Effector memory CD8-positive, alpha-beta T cell (primary cell): Measurements from ENCODE around the gene IL17REL.

Experiments
- ATAC-seq: fragments of 150-1000 bp; cut with Tn5 transposase; replicated peaks from 2 replicates; pipeline ENCODE4 v1.10.0; 2021; ENCODE audit warnings: mild to moderate bottlenecking, moderate library complexity
- DNase-seq, 3 experiments: peaks; one replicate each; pipeline ENCODE4 v3.0.0; 2021
- H3K27ac Mint-ChIP-seq, 2 donors: one replicate each; pipeline ENCODE4 v1.8.0; 2022; ENCODE audit warnings: mild to moderate bottlenecking in 2 of 2, mixed read lengths in 2 of 2, moderate library complexity in 2 of 2
- H3K27me3 Mint-ChIP-seq, 2 donors: one replicate each; pipeline ENCODE4 v1.8.0; 2022; ENCODE audit warnings: mixed read lengths in 2 of 2
- H3K36me3 Mint-ChIP-seq: one replicate; pipeline ENCODE4 v1.8.0; 2022; ENCODE audit warnings: mild to moderate bottlenecking, moderate library complexity, mixed read lengths; ENCODE audit not compliant: insufficient read depth
- H3K4me1 Mint-ChIP-seq, 2 donors: one replicate each; pipeline ENCODE4 v1.8.0; 2022; ENCODE audit warnings: low read depth in 2 of 2, mixed read lengths in 2 of 2
- H3K4me3 Mint-ChIP-seq, 2 donors: one replicate each; pipeline ENCODE4 v1.8.0; 2022; ENCODE audit warnings: mild to moderate bottlenecking in 2 of 2, mixed read lengths in 2 of 2, moderate library complexity in 2 of 2
- H3K9me3 Mint-ChIP-seq, 2 donors: one replicate each; pipeline ENCODE4 v1.8.0; 2022; ENCODE audit warnings: mixed read lengths in 2 of 2

The IL17REL gene

DNA sequence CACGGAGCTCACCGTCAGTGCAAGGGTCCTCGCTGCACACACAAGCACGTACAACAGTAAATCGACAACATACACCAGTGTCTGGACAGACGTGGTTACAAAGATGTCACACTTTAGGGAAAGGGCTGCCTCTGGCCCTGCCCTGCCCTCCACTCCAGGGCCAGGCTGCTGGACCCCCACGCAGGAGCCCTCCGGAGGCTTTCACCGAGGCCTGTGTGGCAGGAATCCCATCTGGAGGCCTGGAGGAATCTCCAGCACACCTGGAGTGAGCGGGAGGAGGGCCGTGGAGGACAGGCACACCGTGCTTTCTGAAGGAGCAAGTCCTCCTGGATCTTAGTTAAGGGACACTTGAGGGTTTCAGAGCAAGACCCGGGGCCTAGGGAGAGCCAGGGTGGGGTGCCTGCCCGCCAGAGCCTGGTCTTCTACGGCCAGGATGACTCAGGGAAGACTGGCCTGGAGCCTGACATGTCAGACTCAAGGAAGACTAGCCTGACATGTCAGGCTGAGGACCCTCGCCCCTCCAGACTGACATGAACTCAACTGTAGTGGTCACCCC lies 54.1 kb downstream of the IL17REL start:
- Mint-ChIP-seq H3K36me3 (peaks cover 53% of the 10 kb centered on the region), H3K27ac (peak overlapping the region; percentile 77 to 81), H3K4me1 (peaks cover 7 to 11% of the 10 kb centered on the region in 2 donors), H3K9me3 (no peaks in the 10 kb centered on the region), H3K4me3 (peak overlapping the region; percentile 74 to 81), H3K27me3 (no peaks in the 10 kb centered on the region)
- ATAC-seq (no peak), DNase-seq (no peak)

DNA sequence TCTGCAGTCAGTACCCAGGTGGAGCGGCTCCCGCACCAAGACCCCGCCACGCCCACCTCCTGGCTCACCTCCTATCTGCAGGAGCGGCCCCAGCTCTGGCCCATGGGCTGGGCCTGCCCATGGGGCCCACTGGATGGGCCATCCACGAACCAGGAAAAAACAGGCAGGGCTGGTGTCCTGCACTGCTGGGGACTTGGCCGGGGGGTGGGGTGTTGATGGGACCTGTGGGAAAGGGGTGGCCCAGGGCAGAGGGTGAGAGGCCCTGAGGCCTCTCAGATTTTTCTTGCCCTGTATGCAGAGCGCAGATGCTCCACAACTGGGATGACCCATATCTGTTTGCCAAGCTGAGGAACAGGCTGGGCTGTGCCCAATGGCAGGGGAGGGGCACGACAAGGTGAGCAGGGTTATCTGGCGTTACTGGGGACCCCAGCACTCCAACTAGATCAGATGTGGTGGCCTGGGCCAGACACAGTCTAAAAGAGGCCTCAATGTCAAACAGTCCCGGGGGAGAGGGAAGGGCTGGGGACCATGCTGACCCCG lies 54.7 kb downstream of the IL17REL start:
- peak overlapping the region; percentile 44 to 59 for H3K27ac Mint-ChIP-seq
- ATAC-seq: no peak
- H3K4me1 Mint-ChIP-seq: peaks cover 5 to 10% of the 10 kb centered on the region in 2 donors
- H3K9me3 Mint-ChIP-seq: no peaks in the 10 kb centered on the region
- H3K36me3 Mint-ChIP-seq: peaks cover 47% of the 10 kb centered on the region
- H3K4me3 Mint-ChIP-seq: peak overlapping the region in 1 of 2 donors; percentile 81
- H3K27me3 Mint-ChIP-seq: no peaks in the 10 kb centered on the region
- DNase-seq: no peak

DNA sequence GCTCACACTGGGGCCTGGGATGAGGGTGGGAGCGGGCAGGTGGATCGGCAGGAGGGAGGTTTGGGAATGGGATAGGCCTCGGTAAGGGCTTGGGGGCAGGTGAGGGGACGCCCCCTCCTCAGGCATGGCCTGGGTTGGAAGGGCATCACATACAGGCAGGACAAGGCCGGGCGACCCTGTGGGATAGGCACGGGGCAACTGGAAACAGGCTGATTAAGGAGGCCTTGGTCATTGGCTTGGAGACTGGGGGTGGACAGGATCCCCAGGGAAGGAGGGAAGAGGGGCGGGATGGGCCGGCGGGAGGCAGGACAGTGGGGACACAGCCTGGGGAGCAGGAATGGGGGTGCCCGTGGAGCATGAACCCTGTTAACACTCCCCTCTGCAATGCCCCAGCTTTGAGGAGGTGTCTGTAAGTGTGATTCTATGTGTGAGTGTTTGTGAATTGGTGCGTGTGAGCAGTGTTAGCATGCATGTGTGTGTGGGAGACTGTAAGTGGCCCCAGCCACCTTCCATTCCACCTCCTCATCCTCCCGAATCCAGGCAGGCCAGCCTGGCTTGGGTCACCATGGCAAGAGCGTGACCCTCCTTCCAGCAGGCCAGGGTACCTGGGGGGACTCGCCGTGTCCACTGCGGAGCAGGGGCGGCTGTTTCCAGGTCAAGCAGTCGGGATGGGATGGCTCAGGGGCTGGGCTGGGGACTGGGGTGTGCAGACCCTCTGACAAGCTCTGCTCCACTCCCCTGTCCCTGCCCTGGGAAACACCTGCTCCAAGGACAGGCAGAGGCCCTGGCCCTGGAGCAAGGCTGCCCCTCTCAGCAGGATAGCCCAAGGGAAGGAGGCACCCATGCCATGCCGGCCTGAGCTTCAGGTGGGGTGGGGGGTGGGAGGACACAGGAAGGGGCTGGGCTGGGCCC lies 55.4 kb downstream of the IL17REL start:
- no peaks in the 10 kb centered on the region for H3K9me3 Mint-ChIP-seq
- no peaks in the 10 kb centered on the region for H3K27me3 Mint-ChIP-seq
- peaks cover 40% of the 10 kb centered on the region for H3K36me3 Mint-ChIP-seq
- ATAC-seq (no peak), DNase-seq (no peak)
- H3K4me1 Mint-ChIP-seq: peaks cover 5 to 8% of the 10 kb centered on the region in 2 donors
- H3K4me3 Mint-ChIP-seq: no peak overlapping the region
- H3K27ac Mint-ChIP-seq: peak overlapping the region in 1 of 2 donors; percentile 77

DNA sequence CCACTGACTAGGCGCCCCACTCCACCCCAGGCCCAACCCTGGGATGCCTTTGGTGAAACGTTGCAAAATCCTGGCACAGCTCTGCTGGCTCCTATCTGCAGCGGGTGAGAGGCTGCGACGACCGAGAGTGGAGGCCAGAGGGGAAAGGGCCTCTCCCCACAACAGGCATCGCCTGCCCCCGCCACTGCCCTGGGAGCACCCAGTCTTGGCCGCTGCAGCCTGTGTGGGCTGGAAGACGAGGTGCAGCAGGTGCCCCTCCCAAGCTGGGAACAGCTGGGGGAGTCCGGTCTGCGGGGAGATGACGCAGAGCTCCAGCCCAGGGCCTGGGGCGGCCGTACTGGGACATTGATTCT lies 56.2 kb downstream of the IL17REL start:
- Mint-ChIP-seq H3K4me1 (peaks cover 0 to 5% of the 10 kb centered on the region in 2 donors), H3K4me3 (no peak overlapping the region), H3K9me3 (no peaks in the 10 kb centered on the region), H3K27ac (peak overlapping the region in 1 of 2 donors; percentile 77), H3K27me3 (no peaks in the 10 kb centered on the region), H3K36me3 (peaks cover 32% of the 10 kb centered on the region)
- ATAC-seq: no peak
- no peak for DNase-seq

DNA sequence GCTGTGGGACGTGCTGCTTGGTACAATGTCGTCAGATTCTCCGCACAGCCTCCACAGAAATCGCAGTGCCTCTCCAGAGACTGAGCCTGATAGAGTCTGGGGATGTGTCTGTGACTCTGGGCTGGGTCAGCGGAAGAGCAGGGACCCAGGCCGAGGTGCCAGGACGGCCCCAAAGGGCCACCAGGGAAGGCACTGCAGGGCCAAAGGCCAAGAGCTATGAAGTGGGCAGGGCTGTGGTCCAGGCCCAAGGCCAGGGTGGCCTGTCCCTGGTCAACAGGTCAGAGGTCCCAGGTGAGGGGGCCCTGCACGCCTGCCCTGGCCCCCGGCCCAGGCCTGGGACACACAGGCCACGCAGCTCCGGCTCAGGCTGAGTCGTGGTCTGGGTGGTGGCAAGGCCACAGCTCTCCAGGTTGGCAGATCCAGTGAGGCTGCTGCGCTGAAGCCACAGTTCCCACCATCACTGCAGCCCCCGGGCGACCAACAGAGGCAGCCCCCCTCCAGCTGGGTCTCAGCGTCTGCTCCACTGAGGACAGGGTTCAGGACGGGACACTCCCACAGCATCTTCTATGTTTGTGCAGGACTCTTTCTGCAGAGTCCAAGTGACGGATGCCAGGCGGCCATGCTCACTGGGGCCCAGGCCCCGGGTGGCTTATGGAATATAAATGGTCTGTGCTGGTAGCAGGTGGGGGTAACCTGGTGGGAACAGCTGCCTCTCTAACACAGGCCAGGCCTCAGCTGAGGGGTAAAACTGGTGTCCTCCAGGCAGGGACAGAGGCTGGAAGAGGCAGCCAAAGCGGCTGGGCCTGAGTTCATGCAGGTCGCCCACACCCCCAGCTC lies 56.8 kb downstream of the IL17REL start:
- Mint-ChIP-seq H3K4me1 (peaks cover 0 to 5% of the 10 kb centered on the region in 2 donors), H3K9me3 (no peaks in the 10 kb centered on the region), H3K27me3 (no peaks in the 10 kb centered on the region), H3K27ac (peak overlapping the region in 1 of 2 donors; percentile 77), H3K4me3 (no peak overlapping the region), H3K36me3 (peaks cover 27% of the 10 kb centered on the region)
- DNase-seq (no peak), ATAC-seq (no peak)

DNA sequence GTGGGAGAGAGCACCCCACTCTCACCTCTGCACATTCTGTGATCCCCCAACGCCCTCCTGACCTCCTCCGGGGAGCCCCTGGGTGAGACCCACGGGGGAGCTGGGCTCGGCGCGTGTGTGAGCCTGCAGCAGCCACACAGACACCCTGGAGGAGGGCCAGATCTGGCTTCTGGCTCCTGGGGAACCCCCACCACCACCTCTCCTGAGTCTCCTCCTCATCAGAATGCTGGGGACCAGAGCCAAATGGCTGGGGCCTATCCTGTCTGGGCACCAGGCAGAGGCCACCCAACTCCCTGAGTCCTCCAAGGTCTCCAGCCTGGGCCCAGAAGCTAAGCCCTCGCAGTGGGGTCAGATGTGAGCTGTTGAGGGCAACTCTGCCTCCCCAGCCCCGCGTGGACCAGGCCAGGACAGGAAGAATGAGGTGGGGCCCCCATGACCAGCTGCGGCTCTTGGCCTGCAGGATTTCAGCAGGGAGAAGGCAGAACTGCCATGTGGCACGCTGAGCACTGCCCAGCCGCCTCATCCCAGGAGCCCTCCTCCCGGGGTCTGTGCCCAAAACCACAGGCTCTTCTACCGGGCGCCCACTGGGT lies 57.5 kb downstream of the IL17REL start:
- Mint-ChIP-seq H3K4me1 (peaks cover 0 to 5% of the 10 kb centered on the region in 2 donors), H3K27ac (peak overlapping the region in 1 of 2 donors; percentile 12), H3K9me3 (no peaks in the 10 kb centered on the region)

DNA sequence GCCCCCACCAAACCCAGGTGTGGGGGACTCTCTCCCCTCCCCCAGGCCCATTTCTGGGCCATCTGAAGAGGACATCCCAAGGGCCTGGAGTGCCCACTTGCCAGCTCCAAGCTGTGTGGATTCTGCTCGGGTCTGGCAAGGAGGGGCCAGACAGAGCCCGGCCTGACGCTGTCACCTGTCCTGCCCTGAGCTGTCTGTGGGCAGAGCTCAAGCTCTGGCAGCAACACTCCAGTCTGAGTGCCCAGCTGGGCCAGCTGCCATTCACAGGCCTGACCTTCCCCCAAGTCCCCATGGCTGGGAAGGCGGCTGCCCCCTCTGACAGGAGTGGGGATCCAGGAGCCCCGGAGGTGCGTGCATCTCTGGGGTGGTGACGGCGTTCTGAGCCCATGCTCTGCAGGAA lies 58.2 kb downstream of the IL17REL start:
- DNase-seq (no peak), ATAC-seq (no peak)
- Mint-ChIP-seq H3K36me3 (peaks cover 18% of the 10 kb centered on the region), H3K27ac (peak overlapping the region in 1 of 2 donors; percentile 12), H3K4me3 (no peak overlapping the region), H3K4me1 (peaks cover 0 to 2% of the 10 kb centered on the region in 2 donors), H3K27me3 (no peaks in the 10 kb centered on the region), H3K9me3 (no peaks in the 10 kb centered on the region)

More for the DNA sequence above, 57.5 kb downstream of the IL17REL start:
- ATAC-seq: no peak
- H3K4me3 Mint-ChIP-seq: no peak overlapping the region
- no peak for DNase-seq
- H3K36me3 Mint-ChIP-seq: peaks cover 24% of the 10 kb centered on the region
- no peaks in the 10 kb centered on the region for H3K27me3 Mint-ChIP-seq

DNA sequence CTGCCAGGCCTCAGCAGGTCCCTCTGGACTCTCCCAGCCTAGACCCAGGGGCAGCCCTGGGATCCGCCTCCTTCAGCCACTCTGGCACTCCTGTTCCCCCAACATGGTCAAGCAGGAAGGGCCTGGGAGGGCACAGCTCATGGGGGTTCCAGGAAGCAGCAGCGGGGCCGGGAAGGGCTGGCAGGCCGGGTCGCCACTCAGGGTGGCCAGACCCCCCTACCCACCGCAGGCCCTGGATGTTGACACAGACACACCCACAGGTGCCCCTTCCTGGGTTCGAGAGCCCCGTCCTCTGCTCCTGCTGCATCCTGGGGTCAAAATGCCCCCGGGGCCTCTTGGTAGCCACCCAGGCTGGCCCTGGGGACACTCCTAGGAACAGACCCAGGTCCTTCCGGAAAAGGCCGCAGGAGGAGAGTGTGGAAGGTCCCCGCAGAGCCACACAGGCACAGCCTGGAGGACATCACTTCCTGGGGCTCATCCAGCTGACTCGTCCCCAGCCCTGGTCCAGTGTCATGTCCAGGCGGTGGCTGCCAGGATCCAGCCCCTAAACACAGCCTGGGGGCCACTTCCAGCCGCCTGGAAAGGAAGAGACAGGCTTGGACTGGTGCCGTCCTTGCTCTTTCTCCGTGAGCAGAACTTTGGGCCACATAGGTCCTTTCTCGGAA lies 58.8 kb downstream of the IL17REL start:
- no peaks in the 10 kb centered on the region for H3K4me1 Mint-ChIP-seq
- DNase-seq: no peak
- no peak overlapping the region for H3K27ac Mint-ChIP-seq
- peaks cover 12% of the 10 kb centered on the region for H3K36me3 Mint-ChIP-seq
- H3K27me3 Mint-ChIP-seq: no peaks in the 10 kb centered on the region
- ATAC-seq: no peak
- no peak overlapping the region for H3K4me3 Mint-ChIP-seq
- H3K9me3 Mint-ChIP-seq: no peaks in the 10 kb centered on the region

DNA sequence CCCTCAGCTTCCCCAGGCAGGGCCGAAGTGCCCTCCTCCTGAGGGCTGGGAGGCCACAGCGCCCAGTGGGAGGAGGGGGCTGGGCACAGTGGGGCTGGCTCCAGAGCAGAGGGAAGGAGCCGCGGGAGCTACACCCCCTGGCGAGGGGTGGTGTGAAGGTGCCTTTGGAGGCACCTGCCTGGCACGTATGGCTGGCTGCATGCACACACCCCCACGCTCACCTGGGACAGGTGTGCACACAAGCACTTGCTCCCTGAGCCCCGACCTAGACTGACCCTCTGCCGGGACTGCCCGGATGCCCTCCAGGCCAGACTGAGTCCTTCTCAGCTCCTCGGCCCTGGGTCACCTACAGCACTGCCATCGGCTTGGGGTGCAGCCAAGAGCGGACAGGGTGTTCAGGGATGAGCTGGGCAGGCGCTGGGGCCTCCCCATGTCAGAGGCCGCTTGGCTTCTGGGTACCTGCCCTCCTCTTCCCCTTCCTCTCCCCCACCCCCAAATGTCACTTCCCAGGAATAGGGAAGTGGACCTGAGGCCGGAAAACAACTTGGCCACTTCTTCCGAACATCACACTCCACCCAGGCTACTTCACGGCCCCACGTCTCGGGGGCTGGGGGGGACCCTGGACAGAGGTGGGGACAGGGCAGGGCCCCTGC lies 59.4 kb downstream of the IL17REL start:
- DNase-seq (no peak), ATAC-seq (no peak)
- H3K4me1 Mint-ChIP-seq: no peaks in the 10 kb centered on the region
- no peaks in the 10 kb centered on the region for H3K9me3 Mint-ChIP-seq
- H3K4me3 Mint-ChIP-seq: no peak overlapping the region
- no peaks in the 10 kb centered on the region for H3K27me3 Mint-ChIP-seq
- no peak overlapping the region for H3K27ac Mint-ChIP-seq
- peaks cover 7% of the 10 kb centered on the region for H3K36me3 Mint-ChIP-seq

DNA sequence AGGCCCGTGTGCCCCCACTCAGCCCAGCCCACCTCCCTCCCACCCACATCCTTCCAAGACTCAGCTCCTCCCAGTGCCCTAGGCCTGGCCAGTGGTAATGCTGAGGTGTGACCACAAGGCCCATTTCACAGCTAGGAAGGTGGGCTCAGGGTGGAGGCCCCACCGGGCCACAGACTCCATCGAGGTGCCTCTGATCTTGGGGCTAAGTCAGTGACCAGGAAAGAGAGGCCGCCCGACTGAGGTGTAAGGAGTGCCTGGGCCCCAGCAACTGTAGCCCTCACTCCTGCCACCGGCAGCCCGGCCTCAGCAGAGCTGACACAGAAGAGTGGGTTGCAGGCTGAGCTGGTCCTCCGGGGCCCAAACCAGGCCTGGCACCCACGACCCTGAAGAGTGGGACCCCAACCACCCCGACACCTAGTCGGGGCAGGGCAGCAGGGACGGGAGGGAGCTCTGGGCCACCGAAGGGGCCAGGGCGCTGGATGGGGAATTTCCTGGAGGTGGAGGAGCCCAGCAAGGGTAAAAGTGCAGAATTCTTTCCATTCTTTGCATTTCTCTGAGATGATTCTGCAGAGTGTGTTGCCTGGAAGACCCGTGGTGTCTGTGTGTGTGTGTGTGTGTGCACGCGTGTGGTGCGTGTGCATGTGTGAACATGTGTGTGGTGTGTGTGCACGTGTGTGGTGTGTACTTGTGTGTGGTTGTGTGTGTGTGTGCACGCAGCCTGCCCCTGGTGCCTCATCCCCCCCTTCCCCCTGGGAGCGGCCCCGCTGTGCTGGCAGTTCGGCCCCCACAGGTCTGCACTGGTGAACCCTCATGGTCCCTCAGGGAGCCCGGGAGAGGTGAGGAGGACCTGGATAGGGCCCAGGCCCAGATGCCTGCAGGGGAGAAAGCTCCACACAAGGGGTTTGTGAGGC lies 60.3 kb downstream of the IL17REL start:
- Mint-ChIP-seq H3K4me1 (no peaks in the 10 kb centered on the region), H3K27ac (no peak overlapping the region), H3K4me3 (no peak overlapping the region), H3K36me3 (peaks cover 3% of the 10 kb centered on the region), H3K9me3 (no peaks in the 10 kb centered on the region), H3K27me3 (no peaks in the 10 kb centered on the region)
- ATAC-seq: no peak
- no peak for DNase-seq

DNA sequence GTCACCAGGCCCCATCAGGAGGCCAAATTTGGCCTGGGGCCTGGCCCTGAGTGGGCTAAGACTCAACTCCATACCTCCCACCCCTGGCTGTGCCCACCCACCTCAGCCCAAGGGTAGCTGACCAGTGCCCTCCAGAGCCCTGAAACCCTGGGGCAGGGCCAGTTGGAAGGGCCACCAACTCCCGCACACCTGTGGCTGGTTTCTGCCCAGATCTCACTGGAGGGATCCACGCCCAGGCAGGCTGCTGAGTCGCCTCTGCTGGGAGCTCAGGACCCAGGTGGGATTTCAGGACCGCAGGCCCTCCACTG lies 60.9 kb downstream of the IL17REL start:
- DNase-seq: no peak
- no peak for ATAC-seq
- H3K27ac Mint-ChIP-seq: no peak overlapping the region
- H3K36me3 Mint-ChIP-seq: no peaks in the 10 kb centered on the region
- peaks cover 0 to 1% of the 10 kb centered on the region in 2 donors for H3K4me1 Mint-ChIP-seq
- H3K9me3 Mint-ChIP-seq: no peaks in the 10 kb centered on the region
- no peaks in the 10 kb centered on the region for H3K27me3 Mint-ChIP-seq
- no peak overlapping the region for H3K4me3 Mint-ChIP-seq
